HUES64 (cell line): Measurements from ENCODE around the gene ZNF83.
A peak's percentile ranks its signal among the peaks of the same experiment; 100 is the strongest.
"Not testable (repeated sequence)": the region's sequence is repeated elsewhere in the genome, so short reads cannot be mapped to it uniquely, and the experiment has no call there.

Experiments
- H3K27ac ChIP-seq: 2 replicates; pipeline ENCODE4 v1.7.0; 2013; ENCODE audit warnings: low read depth, low read length, inconsistent platforms
- H3K27me3 ChIP-seq: 2 replicates; pipeline ENCODE4 v1.6.1; 2013; ENCODE audit warnings: mild to moderate bottlenecking, low read length; ENCODE audit not compliant: insufficient read depth
- H3K36me3 ChIP-seq: 2 replicates; pipeline ENCODE4 v1.6.1; 2013; ENCODE audit warnings: mild to moderate bottlenecking, low read length; ENCODE audit not compliant: insufficient read depth
- H3K4me1 ChIP-seq: 2 replicates; pipeline ENCODE4 v1.6.1; 2013; ENCODE audit warnings: mild to moderate bottlenecking, low read length, moderate library complexity; ENCODE audit not compliant: insufficient read depth
- H3K4me3 ChIP-seq: 2 replicates; pipeline ENCODE4 v1.5.1; 2013; ENCODE audit warnings: mild to moderate bottlenecking, low read length, moderate library complexity
- H3K9ac ChIP-seq: 2 replicates; pipeline ENCODE4 v1.6.1; 2013; ENCODE audit warnings: mild to moderate bottlenecking, low read depth, low read length
- H3K9me3 ChIP-seq: 2 replicates; pipeline ENCODE4 v1.6.1; 2013; ENCODE audit warnings: low read depth, low read length; ENCODE audit not compliant: insufficient read depth
- WGBS: fragments of 150-250, 120-280 bp; methylation state at CpG from one replicate; pipeline ENCODE4 v1.1.7; 2013; ENCODE audit warnings: missing lambda C conversion rate; 5-methylcytosine and 5-hydroxymethylcytosine counted together

Gene ZNF83

DNA sequence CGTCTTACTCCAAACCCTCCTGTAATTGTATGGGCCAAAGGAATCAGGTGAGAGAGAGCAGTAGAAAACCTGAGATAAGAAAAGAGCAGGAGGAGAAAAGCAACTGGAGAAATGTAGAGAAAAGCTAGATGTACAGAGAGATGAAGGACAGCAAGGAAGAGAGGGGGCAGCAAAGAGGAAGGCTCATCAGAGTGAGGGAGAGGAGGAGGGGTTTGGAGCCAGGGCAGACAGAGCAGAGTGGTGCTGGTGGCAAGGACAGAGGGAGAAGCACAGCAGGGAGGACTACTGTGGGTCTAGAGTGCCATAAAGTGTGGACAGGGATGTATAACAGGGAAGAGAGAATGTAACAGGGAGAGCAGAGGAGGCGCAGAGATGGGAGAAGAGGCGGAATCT, 36.2 kb downstream of the ZNF83 start:
- not testable (repeated sequence) for H3K27ac ChIP-seq, H3K9me3 ChIP-seq, H3K27me3 ChIP-seq, H3K4me1 ChIP-seq
- Histone ChIP-seq H3K9ac (peak overlapping the region; percentile 87; the same call in 1 of the 2 replicates), H3K4me3 (peak overlapping the region; percentile 99), H3K36me3 (peaks cover 11% of the 10 kb centered on the region; the same call in 1 of the 2 replicates)
- 61% methylated on average over 3 of the region's 3 CpGs for WGBS

DNA sequence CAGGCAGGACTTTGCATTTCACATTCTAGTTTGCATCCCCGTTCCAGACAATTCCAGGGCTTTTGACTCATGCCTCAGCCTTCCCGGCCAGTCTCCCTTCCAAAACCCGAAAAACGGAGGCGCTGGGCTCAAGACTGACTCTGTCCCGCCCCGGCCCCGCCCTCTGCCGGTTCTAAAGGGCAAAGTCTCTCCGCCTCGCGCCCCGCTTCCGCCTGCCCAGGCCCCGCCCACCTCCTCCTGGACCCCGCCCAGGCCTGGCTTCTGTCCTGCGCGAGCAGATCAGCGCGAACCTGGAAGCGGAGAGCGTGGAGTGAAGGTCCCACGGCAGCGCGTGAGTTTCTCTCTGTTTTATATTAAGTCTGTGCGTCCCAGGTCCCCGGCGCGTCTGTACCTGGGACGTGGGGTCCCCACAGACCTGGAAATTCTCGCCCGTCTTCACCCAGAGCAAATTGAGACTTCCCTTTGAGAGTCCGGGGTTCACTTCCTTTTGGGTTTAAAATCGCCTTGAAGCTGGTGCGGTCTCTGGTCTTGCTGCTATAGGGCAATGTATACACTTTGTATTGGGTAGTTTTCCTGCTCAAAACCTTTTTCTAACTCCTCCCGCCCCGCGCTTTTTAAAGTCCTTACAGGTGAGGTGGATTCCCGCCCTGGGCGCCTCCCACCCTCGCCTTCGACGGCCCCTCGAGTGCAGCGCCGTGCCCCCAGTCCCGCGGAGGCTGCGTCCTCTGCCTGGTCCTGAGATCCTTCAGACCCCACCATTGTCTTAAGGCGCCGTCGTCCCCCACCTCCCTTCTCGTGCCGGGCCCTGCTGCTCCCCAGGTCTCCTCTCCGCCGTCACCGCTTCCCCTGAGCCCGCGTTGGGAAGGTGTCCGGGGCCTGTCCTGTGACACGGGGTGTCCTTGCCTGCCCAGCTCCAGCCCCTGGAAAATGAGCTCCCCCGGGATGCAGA, 36.9 kb downstream of the ZNF83 start:
- H3K27me3 ChIP-seq: 0 out of 2 replicates have a peak, but pooled peaks cover 6% of the 10 kb centered on the region
- H3K36me3 ChIP-seq: peaks cover 18% of the 10 kb centered on the region
- WGBS: under 1% methylated on average over 62 of the region's 62 CpGs
- H3K9me3 ChIP-seq: no peaks in the 10 kb centered on the region
- H3K9ac ChIP-seq: peak overlapping the region; percentile 87
- peak overlapping the region; percentile 50; the same call in 1 of the 2 replicates for H3K27ac ChIP-seq
- H3K4me1 ChIP-seq: no peaks in the 10 kb centered on the region
- H3K4me3 ChIP-seq: peak overlapping the region; percentile 99

DNA sequence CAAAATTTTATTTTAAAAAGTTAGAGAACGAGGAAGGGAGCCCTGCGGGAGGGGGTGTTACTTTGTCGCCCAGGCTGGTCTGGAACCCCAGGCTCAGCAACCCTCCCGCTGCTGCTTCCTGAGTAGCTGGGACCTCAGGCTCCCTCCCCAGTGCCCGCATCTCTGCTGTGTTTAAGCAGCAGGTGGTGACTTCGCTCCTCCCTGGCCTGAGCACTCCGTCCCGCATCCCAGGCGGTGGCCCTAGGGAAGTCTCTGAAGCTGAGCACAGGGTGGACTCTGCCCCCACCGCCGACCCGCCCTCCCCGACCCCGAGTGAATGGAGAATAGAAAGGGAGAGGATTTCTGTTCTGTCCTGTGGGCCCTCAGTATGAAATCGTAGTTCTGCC, 37.5 kb downstream of the ZNF83 start:
- H3K4me1 ChIP-seq: no peaks in the 10 kb centered on the region
- 8% methylated on average over 15 of the region's 15 CpGs for WGBS
- H3K4me3 ChIP-seq: peak overlapping the region; percentile 99
- no peaks in the 10 kb centered on the region for H3K9me3 ChIP-seq
- peaks cover 25% of the 10 kb centered on the region for H3K36me3 ChIP-seq
- H3K27ac ChIP-seq: peak overlapping the region; percentile 50; the same call in 1 of the 2 replicates
- 0 out of 2 replicates have a peak, but pooled peaks cover 6% of the 10 kb centered on the region for H3K27me3 ChIP-seq
- H3K9ac ChIP-seq: peak overlapping the region; percentile 34; the same call in 1 of the 2 replicates

DNA sequence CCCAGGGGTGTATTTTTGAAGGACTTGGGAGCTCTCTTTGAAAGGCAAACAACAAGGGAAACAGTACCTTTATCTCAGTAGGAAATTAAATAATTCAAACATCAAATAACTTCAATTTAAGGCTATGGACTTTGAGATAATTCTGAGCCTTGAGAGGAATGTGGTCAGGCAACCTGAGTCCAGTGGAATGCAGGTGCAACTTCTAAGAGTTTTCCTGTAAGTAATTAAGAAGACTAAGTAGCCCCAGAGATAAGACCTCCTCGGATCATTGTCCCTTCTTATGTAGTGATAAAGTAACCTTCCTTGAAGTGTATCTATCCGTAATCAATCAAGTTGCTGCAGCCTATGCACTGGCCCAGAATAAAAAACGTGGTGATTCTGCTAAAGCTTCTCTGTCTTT, 38.9 kb downstream of the ZNF83 start:
- Histone ChIP-seq H3K27me3 (0 out of 2 replicates have a peak, but pooled peaks cover 6% of the 10 kb centered on the region), H3K9me3 (no peaks in the 10 kb centered on the region), H3K9ac (no peak overlapping the region), H3K4me3 (no peak overlapping the region; the same call in 1 of the 2 replicates), H3K27ac (no peak overlapping the region), H3K4me1 (no peaks in the 10 kb centered on the region), H3K36me3 (peaks cover 30% of the 10 kb centered on the region)
- 87% methylated on average over 3 of the region's 3 CpGs for WGBS

DNA sequence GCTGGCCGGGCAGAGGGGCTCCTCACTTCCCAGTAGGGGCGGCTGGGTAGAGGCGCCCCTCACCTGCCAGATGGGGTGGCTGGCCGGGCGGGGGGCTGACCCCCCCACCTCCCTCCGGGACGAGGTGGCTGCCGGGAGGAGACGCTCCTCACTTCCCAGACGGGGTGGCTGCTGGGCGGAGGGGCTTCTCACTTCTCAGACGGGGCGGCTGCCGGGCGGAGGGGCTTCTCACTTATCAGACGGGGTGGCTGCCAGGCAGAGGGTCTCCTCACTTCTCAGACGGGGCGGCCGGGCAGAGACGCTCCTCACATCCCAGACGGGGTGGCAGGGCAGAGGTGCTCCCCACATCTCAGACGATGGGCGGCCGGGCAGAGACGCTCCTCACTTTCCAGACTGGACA, 44.7 kb downstream of the ZNF83 start:
- H3K9me3 ChIP-seq, H3K27me3 ChIP-seq, H3K9ac ChIP-seq, H3K4me1 ChIP-seq, H3K27ac ChIP-seq, H3K4me3 ChIP-seq: not testable (repeated sequence)
- 95% methylated on average over 21 of the region's 25 CpGs for WGBS
- H3K36me3 ChIP-seq: peaks cover 44% of the 10 kb centered on the region

DNA sequence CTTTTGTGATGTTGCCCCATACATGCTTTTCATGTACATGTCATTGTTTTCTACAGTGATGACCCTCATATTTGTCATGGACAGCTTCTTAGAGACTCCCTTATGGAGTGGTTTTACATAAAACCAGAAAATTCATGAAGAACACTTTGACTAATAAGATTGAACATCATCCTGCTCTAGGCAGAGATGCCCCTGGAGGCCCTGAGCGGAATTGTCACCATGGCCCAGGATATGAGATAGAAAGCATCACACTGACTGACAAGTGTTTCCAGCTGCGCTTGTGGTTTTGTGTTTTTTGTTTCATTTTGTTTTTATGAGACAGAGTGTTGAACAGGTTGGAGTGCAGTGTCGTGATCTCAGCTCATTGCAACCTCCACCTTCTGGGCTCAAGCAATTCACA, 45.9 kb downstream of the ZNF83 start:
- H3K4me1 ChIP-seq: no peaks in the 10 kb centered on the region
- no peaks in the 10 kb centered on the region for H3K9me3 ChIP-seq
- H3K36me3 ChIP-seq: peaks cover 43% of the 10 kb centered on the region
- H3K27ac ChIP-seq: no peak overlapping the region
- 66% methylated on average over 3 of the region's 3 CpGs for WGBS
- no peak overlapping the region for H3K9ac ChIP-seq
- H3K4me3 ChIP-seq: no peak overlapping the region
- H3K27me3 ChIP-seq: no peaks in the 10 kb centered on the region

DNA sequence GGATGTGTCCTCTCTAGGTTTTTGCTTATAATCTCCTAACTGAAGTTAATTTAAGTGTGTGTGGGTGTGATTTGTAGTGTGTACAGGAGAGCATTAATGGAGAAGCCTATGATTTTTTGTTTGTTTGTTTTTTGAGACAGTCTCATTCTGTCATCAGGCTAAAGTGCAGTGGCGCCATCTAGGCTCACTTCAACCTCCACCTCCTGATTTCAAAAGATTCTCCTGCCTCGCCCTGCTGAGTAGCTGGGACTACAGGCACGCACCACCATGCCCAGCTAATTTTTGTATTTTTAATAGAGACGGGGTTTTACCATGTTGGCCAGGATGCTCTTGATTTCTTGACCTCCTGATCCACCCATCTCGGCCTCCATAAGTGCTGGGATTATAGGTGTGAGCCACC, 47.4 kb downstream of the ZNF83 start:
- H3K9me3 ChIP-seq: no peaks in the 10 kb centered on the region
- H3K4me1 ChIP-seq: no peaks in the 10 kb centered on the region
- no peaks in the 10 kb centered on the region for H3K27me3 ChIP-seq
- H3K9ac ChIP-seq: no peak overlapping the region
- H3K27ac ChIP-seq: no peak overlapping the region
- peaks cover 30% of the 10 kb centered on the region for H3K36me3 ChIP-seq
- H3K4me3 ChIP-seq: no peak overlapping the region
- WGBS: 92% methylated on average over 5 of the region's 5 CpGs

DNA sequence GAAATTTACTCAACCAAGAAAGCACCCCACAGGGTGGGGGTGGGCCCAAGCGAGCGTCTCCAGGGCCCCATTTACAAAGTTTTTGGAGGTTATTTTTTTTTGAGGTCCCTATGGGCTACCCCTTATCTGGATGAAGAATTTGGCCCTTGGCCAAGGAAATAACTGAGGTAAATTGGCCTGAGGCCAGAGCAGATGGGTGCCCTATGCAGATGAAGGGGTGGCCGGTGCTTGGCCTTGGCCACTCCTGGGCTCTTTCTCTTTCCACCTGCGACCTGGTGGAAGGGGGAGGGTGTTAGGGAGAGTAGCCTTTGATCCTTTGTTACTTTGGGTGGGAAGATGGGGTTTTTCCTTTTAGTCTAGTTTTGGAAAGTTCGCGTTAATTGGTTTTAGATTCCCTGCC, 52.6 kb downstream of the ZNF83 start:
- Histone ChIP-seq H3K4me1 (no peaks in the 10 kb centered on the region), H3K9ac (no peak overlapping the region), H3K4me3 (no peak overlapping the region), H3K27ac (no peak overlapping the region), H3K36me3 (peaks cover 50% of the 10 kb centered on the region), H3K9me3 (0 out of 2 replicates have a peak, but pooled peaks cover 5% of the 10 kb centered on the region), H3K27me3 (no peaks in the 10 kb centered on the region)
- WGBS: 96% methylated on average over 6 of the region's 6 CpGs

DNA sequence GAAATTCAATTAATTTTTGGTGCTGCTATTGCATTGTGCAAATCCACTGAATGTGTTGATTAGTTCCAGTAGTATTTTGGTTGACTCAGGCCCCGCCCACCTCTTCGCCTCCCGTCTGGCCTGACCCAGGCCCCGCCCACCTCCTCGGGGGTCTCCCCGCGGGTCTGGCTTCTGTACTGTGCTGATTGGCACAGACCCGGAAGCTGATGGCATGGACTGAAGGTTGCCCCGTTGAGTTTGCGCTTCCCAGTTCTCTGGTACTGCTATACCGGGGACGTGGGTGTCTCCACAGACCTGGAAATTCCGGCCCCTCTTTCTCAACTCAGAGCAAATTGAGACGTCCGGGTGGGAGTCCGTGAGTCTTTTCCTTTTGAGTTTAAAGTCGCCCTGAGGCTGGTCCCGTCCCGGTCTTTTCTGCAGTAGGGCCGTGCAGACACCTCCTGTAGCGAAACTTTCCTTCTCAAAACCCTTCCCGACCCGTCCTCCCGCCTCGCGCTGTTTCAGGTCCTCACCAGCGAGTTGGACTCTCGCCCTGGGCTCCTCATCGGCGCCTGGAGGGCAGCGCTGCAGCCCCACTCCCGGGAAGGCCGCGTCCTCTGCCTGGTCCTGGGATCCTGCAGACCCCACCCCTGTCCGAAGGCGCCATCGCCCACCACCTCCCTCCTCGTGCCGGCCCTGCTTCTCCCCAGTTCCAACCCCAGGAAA, 53.3 kb downstream of the ZNF83 start:
- no peaks in the 10 kb centered on the region for H3K27me3 ChIP-seq
- 0 out of 2 replicates have a peak, but pooled peaks cover 5% of the 10 kb centered on the region for H3K9me3 ChIP-seq
- WGBS: 94% methylated on average over 39 of the region's 39 CpGs
- no peak overlapping the region for H3K9ac ChIP-seq
- H3K4me3 ChIP-seq: no peak overlapping the region; the same call in 1 of the 2 replicates
- peaks cover 48% of the 10 kb centered on the region for H3K36me3 ChIP-seq
- no peak overlapping the region for H3K27ac ChIP-seq
- H3K4me1 ChIP-seq: no peaks in the 10 kb centered on the region

DNA sequence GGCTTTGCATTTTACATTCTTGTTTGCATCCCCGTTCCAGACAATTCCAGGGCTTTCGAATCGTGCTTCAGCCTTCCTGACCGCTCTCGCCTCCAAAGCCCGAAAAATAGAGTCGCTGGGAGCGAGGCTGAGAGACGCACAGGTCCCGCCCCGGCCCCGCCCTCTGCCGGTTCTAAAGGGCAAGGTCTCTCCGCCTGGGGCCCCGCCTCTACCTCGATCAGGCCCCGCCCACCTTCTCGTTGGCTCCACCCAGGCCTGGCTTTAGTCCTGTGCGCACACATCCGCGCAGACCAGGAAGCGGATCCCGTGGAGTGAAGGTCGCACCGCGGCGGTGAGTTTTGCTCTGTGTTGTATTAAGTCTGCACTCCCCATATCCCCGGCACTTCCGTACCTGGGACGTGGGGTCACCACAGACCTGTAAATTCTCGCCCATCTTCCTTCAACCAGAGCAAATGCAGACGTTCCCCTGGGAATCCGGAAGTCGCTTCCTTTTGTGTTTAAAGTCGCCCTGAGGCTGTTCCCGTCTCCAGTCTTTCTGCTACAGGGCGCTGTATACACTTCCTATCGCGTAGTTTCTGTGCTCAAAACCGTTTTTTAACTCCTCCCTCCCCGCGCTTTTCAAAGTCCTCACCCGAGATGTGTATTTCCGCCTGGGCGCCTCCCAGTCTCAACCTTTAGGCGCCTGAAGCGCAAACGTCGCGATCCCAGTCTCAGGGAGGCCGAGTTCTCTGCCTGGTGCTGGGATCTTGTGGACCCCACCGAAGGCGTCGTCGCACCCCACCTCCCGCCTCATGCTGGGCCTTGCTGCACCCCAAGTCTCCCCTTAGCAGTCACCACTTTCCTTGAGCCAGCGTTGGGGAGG, 67.9 kb downstream of the ZNF83 start, which contains the start of gene ZNF701:
Gene ZNF701, plus strand, starts transcription at position 288 of the 862 bp plus-strand sequence. CDS start 3,861 bp downstream, outside the sequence.
- H3K27me3 ChIP-seq: no peaks in the 10 kb centered on the region
- peak within 1 kb of the TSS; percentile 87 for H3K4me3 ChIP-seq
- peaks cover 26% of the 10 kb centered on the region for H3K36me3 ChIP-seq
- H3K27ac ChIP-seq: peak within 1 kb of the TSS; percentile 85
- peaks cover 20% of the 10 kb centered on the region for H3K4me1 ChIP-seq
- no peaks in the 10 kb centered on the region for H3K9me3 ChIP-seq
- peak within 1 kb of the TSS; percentile 91 for H3K9ac ChIP-seq
- under 1% methylated on average over 57 of the region's 57 CpGs for WGBS
